SKM-1 (cell line): ENCODE measurements around the gene HOXC6.

ENCODE experiments used
- DNase-seq: peaks from one replicate; lab custom pipeline; 2025; ENCODE audit not compliant: unreplicated experiment; lab: John Stamatoyannopoulos, UW

The HOXC6 gene

DNA sequence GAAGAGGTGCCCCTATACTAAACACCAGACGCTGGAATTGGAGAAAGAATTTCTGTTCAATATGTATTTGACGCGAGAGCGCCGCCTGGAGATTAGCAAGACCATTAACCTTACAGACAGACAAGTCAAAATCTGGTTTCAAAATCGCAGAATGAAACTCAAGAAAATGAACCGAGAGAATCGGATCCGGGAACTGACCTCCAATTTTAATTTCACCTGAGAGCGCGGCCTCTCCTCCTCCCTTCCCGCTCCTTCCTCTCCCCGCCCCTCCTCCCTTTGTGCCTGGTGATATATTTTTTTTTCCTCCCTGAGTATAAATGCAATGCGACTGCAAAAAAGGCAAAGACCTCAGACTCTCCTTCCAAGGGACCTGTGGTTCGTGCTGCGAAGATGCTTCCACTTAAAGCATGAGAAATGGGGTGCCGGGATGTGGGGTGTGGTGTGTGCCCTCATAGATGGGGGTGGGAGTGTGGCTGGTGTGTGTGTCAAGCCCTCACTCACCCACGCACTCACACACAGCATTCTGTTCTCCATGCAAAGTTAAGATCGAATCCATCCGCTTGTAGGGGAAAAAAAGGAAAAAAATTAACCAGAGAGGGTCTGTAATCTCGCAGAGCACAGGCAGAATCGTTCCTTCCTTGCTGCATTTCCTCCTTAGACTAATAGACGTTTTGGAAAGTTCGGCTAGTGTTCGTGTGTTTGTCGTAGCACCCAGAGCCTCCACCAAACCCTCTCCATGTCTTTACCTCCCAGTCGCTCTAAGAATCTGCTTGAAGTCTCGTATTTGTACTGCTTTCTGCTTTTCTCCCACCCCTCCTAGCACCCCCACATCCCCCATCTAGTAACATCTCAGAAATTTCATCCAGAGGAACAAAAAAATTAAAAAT is 38.8 kb upstream of the HOXC6 start:
- no peak for DNase-seq

GRCh38 chr12:53990311-53991076 is 37.7 kb upstream of the HOXC6 start:
- DNase-seq, result no peak

DNA sequence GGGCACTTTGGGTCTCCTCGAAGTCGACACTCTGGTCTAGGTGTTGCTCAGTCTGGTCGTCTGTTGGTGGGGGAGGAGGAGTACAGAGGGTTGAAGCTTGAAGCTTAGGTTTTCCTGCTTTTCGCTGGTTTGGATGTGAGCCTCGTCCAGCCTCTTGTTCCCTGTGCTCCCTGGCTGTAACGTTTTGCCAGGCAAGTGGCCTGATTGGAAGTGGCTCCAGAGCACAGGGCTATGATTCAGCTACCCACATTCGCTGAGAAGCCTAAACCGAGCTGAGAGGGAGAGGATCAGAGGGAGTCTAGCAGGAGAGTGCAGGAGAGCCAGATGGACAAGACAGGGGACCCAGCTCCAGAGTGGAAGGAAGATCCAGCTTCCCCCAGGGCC is 37.2 kb upstream of the HOXC6 start:
- no peak for DNase-seq

GRCh38 chr12:53992377-53992889 is 35.8 kb upstream of the HOXC6 start:
- DNase-seq, result no peak

DNA sequence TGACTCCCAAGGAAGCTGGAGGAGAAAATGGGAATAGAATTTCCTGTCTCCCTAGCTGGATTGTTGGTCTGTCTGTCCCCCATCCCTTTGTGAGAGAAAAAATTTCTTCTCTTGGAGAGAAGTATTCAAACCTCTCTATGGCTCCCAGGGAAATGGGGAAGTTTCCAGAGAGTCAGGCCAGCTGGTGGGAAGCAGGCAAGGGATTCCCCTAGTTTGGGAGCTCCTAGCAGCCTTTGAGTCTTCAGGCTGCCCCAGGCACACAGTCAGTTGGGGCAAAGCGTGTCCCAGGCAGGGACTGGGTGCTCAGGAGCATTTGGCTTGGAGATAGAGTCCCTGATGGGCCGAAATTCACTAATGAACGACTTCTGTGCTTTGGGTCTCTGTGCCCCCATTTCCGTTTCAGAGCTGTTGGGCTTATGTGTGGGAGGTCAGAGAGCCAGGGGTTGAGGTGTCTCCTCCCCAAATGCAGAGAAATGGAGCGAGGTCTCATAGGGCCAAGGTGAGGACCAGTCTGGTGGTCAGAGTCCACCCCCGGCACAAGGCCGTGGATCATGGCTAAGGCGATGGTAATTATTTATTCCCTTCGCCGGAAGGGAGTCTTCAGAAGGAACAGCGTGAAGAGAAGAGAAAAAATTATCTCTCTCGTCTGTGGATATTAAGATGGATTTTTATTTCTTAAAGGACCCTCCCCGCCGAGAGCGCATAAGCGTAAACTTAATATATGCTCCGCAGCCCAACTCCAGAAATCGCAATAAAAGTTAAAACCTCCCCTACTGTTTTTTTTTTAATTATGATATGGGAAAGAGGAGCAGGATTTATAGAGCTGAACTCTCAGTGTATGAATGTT is 34.9 kb upstream of the HOXC6 start:
- no peak for DNase-seq

DNA sequence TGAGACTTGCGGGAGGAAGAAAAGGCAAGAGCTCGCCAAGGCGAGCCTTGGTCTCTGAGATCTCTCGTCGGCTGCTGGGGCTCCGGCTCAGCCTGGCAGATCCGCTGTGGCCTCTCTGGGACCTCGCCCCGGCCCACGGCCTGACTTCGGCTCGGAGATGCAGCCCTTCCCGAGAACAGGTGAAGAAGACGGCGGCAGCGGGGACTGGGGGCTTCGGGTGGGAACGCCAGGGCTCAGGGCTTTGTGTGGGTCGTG is 34.3 kb upstream of the HOXC6 start:
- no peak for DNase-seq

GRCh38 chr12:53994264-53995001 is 33.8 kb upstream of the HOXC6 start:
- DNase-seq, result no peak

GRCh38 chr12:53995002-53995377 is 33.2 kb upstream of the HOXC6 start:
- DNase-seq, result no peak

DNA sequence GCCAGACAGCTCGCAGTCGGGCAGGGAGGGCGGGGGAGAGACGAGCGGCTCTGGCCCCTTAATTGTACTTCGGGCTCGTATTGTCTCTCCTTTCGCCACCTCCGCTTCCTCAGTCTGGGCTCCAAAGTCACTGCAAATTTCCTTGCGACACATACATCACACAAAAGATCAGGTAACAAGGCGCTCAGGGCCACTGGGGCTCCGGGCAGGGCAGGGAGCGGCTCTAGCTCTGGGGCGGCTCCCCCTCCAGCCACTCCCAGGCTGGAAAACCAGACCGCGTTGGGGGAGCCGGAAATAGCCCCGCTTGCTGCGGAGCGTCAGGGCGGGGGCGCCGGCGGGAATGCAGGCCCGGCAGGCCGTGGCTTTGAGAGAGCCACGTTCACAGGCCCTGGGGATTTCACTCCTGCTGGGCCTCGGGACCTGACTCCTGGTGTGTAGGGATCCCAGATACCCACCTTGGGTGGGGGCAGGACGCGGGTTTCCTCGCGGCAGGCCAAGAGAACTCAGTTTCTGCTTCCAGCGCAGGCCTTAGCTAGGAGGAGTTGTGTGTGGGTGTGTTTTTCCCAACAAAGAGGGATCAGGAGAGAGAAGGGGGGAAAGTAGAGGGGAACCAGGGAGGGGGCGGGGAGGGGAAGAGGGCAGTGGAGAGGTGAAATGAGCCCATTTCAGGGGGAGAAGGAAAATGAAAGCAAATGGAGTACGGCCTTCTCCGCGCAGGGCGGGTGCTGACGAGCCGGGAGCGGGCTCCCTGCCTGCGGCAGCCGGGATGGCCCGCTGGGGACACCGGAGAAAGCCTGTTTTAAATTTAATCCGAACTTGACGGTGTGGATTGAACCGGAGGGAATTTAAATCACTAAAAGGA is 32.6 kb upstream of the HOXC6 start:
- DNase-seq, result no peak

- DNase-seq, result no peak
Observed at GRCh38 chr12:53996240-53997203, 31.7 kb upstream of the HOXC6 start.

DNA sequence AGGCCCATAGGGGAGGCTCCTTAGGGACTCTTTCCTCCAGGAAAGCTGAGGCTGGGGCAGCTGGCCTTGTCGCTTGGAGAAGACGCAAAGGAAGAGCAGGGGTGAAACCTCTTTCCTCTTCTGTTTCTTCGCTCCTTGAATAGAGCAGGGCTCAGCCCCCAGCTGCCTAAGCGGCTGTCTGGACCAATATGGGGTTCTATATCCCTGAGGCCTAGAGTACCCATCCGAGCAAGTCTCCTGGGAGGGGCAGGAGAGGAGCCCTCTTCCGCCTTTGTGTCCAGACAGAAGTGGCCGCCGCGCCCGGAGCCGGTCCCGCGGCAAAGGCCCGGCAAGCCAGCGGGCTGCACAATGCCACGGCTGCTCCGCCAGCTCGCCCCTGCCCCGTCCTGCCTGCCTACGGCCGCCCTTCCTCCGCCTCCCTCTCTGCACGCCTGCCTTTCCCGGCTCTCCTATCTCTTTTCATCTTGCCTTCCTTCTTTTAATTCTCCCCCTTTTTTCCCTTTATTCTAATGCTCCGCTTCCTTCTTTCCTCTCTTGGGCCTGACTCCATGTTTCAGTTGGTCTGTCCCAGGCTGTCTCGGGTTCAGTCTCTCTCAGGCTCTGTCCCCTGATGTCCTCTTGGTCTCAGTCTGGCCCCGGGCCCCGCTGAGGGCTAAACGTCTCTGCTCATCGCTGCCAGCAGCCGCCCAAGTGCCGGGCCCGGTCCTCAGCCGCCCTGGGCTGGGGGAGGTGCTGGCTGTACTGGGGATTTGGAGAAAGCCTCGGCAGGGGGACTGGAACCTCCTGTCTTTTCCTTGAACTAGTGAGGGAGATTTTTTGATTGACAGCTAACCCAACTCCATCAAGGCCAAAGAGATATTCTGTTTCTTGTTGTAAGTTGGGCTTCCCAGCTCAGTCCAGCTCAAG is 30.8 kb upstream of the HOXC6 start:
- DNase-seq, result no peak

- no peak for DNase-seq
Observed at GRCh38 chr12:53998110-53998899, 29.9 kb upstream of the HOXC6 start.

DNA sequence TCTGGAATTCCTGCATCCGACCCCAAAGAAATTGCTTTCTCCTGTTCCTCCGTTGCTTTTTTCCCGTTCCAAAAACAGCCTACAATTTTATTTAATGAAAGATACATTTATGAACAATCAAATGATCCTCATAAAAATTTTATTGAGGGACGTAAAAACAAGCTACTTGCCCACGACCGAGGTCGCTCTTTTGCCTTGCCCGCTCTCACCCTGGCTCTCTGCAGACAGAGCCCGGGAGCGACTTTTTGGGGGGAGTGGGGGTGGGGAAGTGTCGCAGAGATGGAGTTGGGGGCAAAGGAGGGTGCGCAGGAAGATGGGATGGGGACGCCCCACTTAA is 29.4 kb upstream of the HOXC6 start:
- DNase-seq, result no peak

- DNase-seq, result no peak
Observed at GRCh38 chr12:53999559-54000115, 28.6 kb upstream of the HOXC6 start.

GRCh38 chr12:54000116-54001114 is 27.8 kb upstream of the HOXC6 start, which contains the start of gene HOXC9:
TSS of gene HOXC9 (plus strand) at chr12:54000161. CDS start at chr12:54000189, 28 bp downstream.
- no peak for DNase-seq
